ENCODE measurements around the gene CTNNA2.

DNA sequence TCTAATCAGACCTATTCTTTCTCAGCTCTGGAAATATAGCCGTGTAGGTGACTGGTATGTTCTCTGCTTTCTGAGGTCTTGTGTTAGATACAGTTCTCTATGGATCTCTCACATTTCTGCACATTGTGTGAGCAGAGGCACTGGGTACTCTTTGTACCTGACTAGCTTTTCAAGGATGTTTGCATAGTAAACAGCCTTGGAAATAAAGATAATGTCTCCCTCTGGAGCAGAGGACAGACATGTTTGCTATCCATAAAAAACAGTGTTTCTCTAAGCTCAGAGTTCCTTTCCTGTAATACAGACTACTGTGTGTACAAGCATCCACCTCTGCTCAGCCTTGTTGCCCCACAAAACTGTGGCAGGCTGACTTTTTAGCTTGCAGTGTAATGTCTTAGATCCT, 279.2 kb downstream of the CTNNA2 start:
- TF ChIP-seq POLR2AphosphoS5 (IDR thresholded peaks at IDR 0.05; ENCODE audit: low read depth, low read length): no peak
- no peak for TF ChIP-seq FOXP2 (optimal IDR thresholded peaks at IDR 0.05; ENCODE audit: borderline replicate concordance, extremely low read depth, extremely low read length, insufficient read depth)
